Frontal cortex (tissue), 4 donors: ENCODE measurements around the gene KRI1. TPM values are rescaled to one million over a fixed set of nuclear protein-coding genes. Genes with fewer than 3 reads are reported as not detected.
"Not testable (repeated sequence)": the region's sequence is repeated elsewhere in the genome, so short reads cannot be mapped to it uniquely, and the experiment has no call there.

Source experiments
- DNase-seq, 2 donors: peaks; one replicate each; pipeline ENCODE4 v3.0.0; 2012; ENCODE audit warnings: low spot score in 2 of 2
- FAIRE-seq: peaks from 2 replicates; lab custom pipeline; 2012; peaks lifted over from hg19 to GRCh38; lab: Jason Lieb, UNC
- total RNA-seq: library from RNA; depleted of rRNA; stranded (reverse); fragments of >200 nt; gene quantifications from one replicate; pipeline ENCODE4 v1.2.3, GENCODE V29; 2014
- donor health status: control.
- donor health status: control.
- donor health status: control.

Gene KRI1
- total RNA-seq, 1 donor from 2014 or later = 2.0 TPM

- FAIRE-seq = no peak
Measured at GRCh38 chr19:10553087-10553667, 12.6 kb downstream of the KRI1 start.

GRCh38 chr19:10552510-10553053 is 13.2 kb downstream of the KRI1 start:
- DNase-seq = peak in 1 of 2 donors; percentile 33
- FAIRE-seq = no peak

More at GRCh38 chr19:10553087-10553667, 12.6 kb downstream of the KRI1 start:
- peak in 1 of 2 donors; percentile 24 for DNase-seq

- FAIRE-seq (no peak), DNase-seq (peak in 1 of 2 donors; percentile 39)
Measured at GRCh38 chr19:10551698-10552301, 14.0 kb downstream of the KRI1 start.

GRCh38 chr19:10551006-10551405 is 14.8 kb downstream of the KRI1 start:
- not testable (repeated sequence) for FAIRE-seq, DNase-seq

GRCh38 chr19:10550336-10550735 is 15.5 kb downstream of the KRI1 start:
- no peak for FAIRE-seq

GRCh38 chr19:10549733-10550132 is 16.1 kb downstream of the KRI1 start:
- no peak for FAIRE-seq
- DNase-seq = no peak

More at GRCh38 chr19:10550336-10550735, 15.5 kb downstream of the KRI1 start:
- no peak for DNase-seq

- FAIRE-seq (no peak), DNase-seq (no peak)
Measured at GRCh38 chr19:10548746-10549276, 17.0 kb downstream of the KRI1 start.

- DNase-seq (no peak), FAIRE-seq (no peak)
Measured at GRCh38 chr19:10546817-10547216, 19.0 kb downstream of the KRI1 start.

GRCh38 chr19:10544753-10545251 is 21.0 kb downstream of the KRI1 start:
- FAIRE-seq = no peak
- DNase-seq = no peak

GRCh38 chr19:10544242-10544752 is 21.5 kb downstream of the KRI1 start:
- DNase-seq = no peak
- no peak for FAIRE-seq

GRCh38 chr19:10543420-10544241 is 22.2 kb downstream of the KRI1 start, which contains the start of gene ATG4D:
Gene ATG4D, plus strand, starts transcription at chr19:10543904. Its CDS starts 187 bp downstream, at chr19:10544091.
- peak; percentile 97 to 98 for DNase-seq
- FAIRE-seq = no peak

GRCh38 chr19:10543059-10543419 is 22.8 kb downstream of the KRI1 start:
- DNase-seq (no peak), FAIRE-seq (no peak)

GRCh38 chr19:10539016-10539415 is 26.8 kb downstream of the KRI1 start:
- not testable (repeated sequence) for DNase-seq, FAIRE-seq

GRCh38 chr19:10538204-10538983 is 27.4 kb downstream of the KRI1 start:
- FAIRE-seq (no peak), DNase-seq (no peak)

- DNase-seq (no peak), FAIRE-seq (no peak)
Measured at GRCh38 chr19:10537668-10538067, 28.1 kb downstream of the KRI1 start.

GRCh38 chr19:10535613-10536012 is 30.2 kb downstream of the KRI1 start:
- FAIRE-seq (no peak), DNase-seq (no peak)

- FAIRE-seq (no peak), DNase-seq (no peak)
Measured at GRCh38 chr19:10533646-10534386, 32.0 kb downstream of the KRI1 start.

- DNase-seq = no peak
Measured at GRCh38 chr19:10532457-10532856, 33.4 kb downstream of the KRI1 start.

More at GRCh38 chr19:10532457-10532856, 33.4 kb downstream of the KRI1 start:
- FAIRE-seq = no peak
